HepG2 (cell line): ENCODE measurements around the gene MTHFS. TPM values are rescaled to one million over a fixed set of nuclear protein-coding genes. Genes with fewer than 3 reads are reported as not detected.
A peak's percentile ranks its signal among the peaks of the same experiment; 100 is the strongest.

Experiments used
- BATF2 ChIP-seq: sonication (generic); formaldehyde crosslinking; IDR thresholded peaks from 2 replicates; pipeline ENCODE4 v1.8.0; 2022; ENCODE audit warnings: mild to moderate bottlenecking, missing genetic modification reagents, moderate library complexity
- CREM ChIP-seq, 2 experiments: sonication (generic) in 1 of 2; formaldehyde crosslinking in 1 of 2; IDR thresholded peaks; 2 replicates each; pipeline versions ENCODE4 v1.4.0 to v1.6.1; 2016 to 2020; ENCODE audit warnings: antibody characterized with exemption in 1 of 2, mild to moderate bottlenecking in 1 of 2, missing genetic modification reagents in 1 of 2
- KDM4B ChIP-seq: sonication (generic); formaldehyde crosslinking; IDR thresholded peaks from 2 replicates; pipeline ENCODE4 v1.4.0; 2020; ENCODE audit warnings: missing genetic modification reagents
- KMT2B ChIP-seq: IDR thresholded peaks from 2 replicates; pipeline ENCODE4 v1.6.1; 2016; ENCODE audit warnings: missing genetic modification reagents, missing compliant biosample characterization
- PLSCR1 ChIP-seq: sonication (generic); formaldehyde crosslinking; IDR thresholded peaks from 2 replicates; pipeline ENCODE4 v1.5.0; 2020; ENCODE audit warnings: missing genetic modification reagents, mild to moderate bottlenecking, borderline replicate concordance
- ZBTB10 ChIP-seq: sonication (generic); formaldehyde crosslinking; IDR thresholded peaks from 2 replicates; pipeline ENCODE4 v1.4.0; 2020; ENCODE audit warnings: missing genetic modification reagents, borderline replicate concordance
- ZNF280B ChIP-seq: sonication (generic); formaldehyde crosslinking; IDR thresholded peaks from 2 replicates; pipeline ENCODE4 v1.5.0; 2020; ENCODE audit warnings: missing genetic modification reagents, mild to moderate bottlenecking, borderline replicate concordance
- ZNF329 ChIP-seq: sonication (generic); formaldehyde crosslinking; IDR thresholded peaks from 2 replicates; pipeline ENCODE4 v1.9.0; 2021; ENCODE audit warnings: low read depth, mild to moderate bottlenecking, missing genetic modification reagents
- ZNF331 ChIP-seq: sonication (generic); formaldehyde crosslinking; IDR thresholded peaks from 2 replicates; pipeline ENCODE4 v1.4.0; 2020; ENCODE audit warnings: missing genetic modification reagents
- ZNF619 ChIP-seq: sonication (generic); formaldehyde crosslinking; IDR thresholded peaks from 2 replicates; pipeline ENCODE4 v1.4.0; 2020; ENCODE audit warnings: mild to moderate bottlenecking, missing genetic modification reagents
- ZNF891 ChIP-seq: sonication (generic); formaldehyde crosslinking; IDR thresholded peaks from 2 replicates; pipeline ENCODE4 v1.5.0; 2020; ENCODE audit warnings: mild to moderate bottlenecking, missing genetic modification reagents
- ZSCAN9 ChIP-seq: IDR thresholded peaks from 2 replicates; pipeline ENCODE4 v1.6.1; 2016; ENCODE audit warnings: borderline replicate concordance
- polyA plus RNA-seq, 8 experiments: library from polyadenylated mRNA; depleted of rRNA in 3 of 8; stranded (reverse) in 7 of 8; unstranded in 1 of 8; fragments of >200 nt; fragmentation: Illumina TruSeq in 4 of 8; extraction: Trizol in 4 of 8; gene quantifications; 2 replicates each; pipeline versions ENCODE4 v1.2.1 to v1.2.3, GENCODE V29; 2011 to 2016; ENCODE audit warnings: low read depth in 4 of 8, missing spikeins in 1 of 8, mixed read lengths in 1 of 8; ENCODE audit not compliant: insufficient read depth in 1 of 8
- total RNA-seq, 5 experiments: library from RNA; depleted of rRNA; stranded (reverse); fragments of >200 nt; fragmentation: Illumina TruSeq; extraction: Trizol; gene quantifications; 2 replicates each; pipeline ENCODE4 v1.2.3, GENCODE V29; 2016; ENCODE audit warnings: low read depth in 1 of 5
- TF ChIP-seq, protein P1 (sequence below): sonication (generic); formaldehyde crosslinking; IDR thresholded peaks from 2 replicates; pipeline ENCODE4 v1.5.1; 2020; ENCODE audit warnings: mild to moderate bottlenecking, missing genetic modification reagents, borderline replicate concordance
- TF ChIP-seq, protein P2 (sequence below): sonication (generic); formaldehyde crosslinking; IDR thresholded peaks from 2 replicates; pipeline ENCODE4 v1.5.1; 2020; ENCODE audit warnings: mild to moderate bottlenecking, moderate library complexity, missing genetic modification reagents

MTHFS gene
- total and polyA plus RNA-seq, 2 of the 13 experiments (the other 11 are each of a cell fraction or from before 2014, with no cell fraction given), result 37.0 to 49.7 TPM

GRCh38 chr15:79896634-79897379, at the start of gene MTHFS (continued):
- peak; percentile 82; the same call in 1 of the 2 replicates for TF ChIP-seq PLSCR1 (CRISPR knock-in tag)
- peak; percentile 40; the same call in 1 of the 2 replicates for TF ChIP-seq KDM4B (CRISPR knock-in tag)
- TF ChIP-seq, protein P1, sequence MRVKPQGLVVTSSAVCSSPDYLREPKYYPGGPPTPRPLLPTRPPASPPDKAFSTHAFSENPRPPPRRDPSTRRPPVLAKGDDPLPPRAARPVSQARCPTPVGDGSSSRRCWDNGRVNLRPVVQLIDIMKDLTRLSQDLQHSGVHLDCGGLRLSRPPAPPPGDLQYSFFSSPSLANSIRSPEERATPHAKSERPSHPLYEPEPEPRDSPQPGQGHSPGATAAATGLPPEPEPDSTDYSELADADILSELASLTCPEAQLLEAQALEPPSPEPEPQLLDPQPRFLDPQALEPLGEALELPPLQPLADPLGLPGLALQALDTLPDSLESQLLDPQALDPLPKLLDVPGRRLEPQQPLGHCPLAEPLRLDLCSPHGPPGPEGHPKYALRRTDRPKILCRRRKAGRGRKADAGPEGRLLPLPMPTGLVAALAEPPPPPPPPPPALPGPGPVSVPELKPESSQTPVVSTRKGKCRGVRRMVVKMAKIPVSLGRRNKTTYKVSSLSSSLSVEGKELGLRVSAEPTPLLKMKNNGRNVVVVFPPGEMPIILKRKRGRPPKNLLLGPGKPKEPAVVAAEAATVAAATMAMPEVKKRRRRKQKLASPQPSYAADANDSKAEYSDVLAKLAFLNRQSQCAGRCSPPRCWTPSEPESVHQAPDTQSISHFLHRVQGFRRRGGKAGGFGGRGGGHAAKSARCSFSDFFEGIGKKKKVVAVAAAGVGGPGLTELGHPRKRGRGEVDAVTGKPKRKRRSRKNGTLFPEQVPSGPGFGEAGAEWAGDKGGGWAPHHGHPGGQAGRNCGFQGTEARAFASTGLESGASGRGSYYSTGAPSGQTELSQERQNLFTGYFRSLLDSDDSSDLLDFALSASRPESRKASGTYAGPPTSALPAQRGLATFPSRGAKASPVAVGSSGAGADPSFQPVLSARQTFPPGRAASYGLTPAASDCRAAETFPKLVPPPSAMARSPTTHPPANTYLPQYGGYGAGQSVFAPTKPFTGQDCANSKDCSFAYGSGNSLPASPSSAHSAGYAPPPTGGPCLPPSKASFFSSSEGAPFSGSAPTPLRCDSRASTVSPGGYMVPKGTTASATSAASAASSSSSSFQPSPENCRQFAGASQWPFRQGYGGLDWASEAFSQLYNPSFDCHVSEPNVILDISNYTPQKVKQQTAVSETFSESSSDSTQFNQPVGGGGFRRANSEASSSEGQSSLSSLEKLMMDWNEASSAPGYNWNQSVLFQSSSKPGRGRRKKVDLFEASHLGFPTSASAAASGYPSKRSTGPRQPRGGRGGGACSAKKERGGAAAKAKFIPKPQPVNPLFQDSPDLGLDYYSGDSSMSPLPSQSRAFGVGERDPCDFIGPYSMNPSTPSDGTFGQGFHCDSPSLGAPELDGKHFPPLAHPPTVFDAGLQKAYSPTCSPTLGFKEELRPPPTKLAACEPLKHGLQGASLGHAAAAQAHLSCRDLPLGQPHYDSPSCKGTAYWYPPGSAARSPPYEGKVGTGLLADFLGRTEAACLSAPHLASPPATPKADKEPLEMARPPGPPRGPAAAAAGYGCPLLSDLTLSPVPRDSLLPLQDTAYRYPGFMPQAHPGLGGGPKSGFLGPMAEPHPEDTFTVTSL (CRISPR knock-in tag), result peak; percentile 67
- TF ChIP-seq BATF2 (CRISPR knock-in tag), result peak; percentile 97
- peak; percentile 77; the same call in 1 of the 2 replicates for TF ChIP-seq ZNF280B (CRISPR knock-in tag)
- TF ChIP-seq ZNF331, result peak; percentile 69; the same call in 1 of the 2 replicates
- peak; percentile 71; the same call in 1 of the 2 replicates for TF ChIP-seq ZNF891
- TF ChIP-seq ZBTB10 (CRISPR knock-in tag), result peak; percentile 88
- peak; percentile 90 for TF ChIP-seq KMT2B (CRISPR knock-in tag)
- no peak for TF ChIP-seq CREM (IDR thresholded peaks at IDR 0.05)
- TF ChIP-seq CREM (CRISPR knock-in tag; IDR thresholded peaks at IDR 0.05), result peak; percentile 44; the same call in 1 of the 2 replicates
- TF ChIP-seq ZNF619 (CRISPR knock-in tag), result peak; percentile 64
- TF ChIP-seq ZSCAN9 (CRISPR knock-in tag), result peak; percentile 69
- 0 out of 2 replicates have a peak, but pooled peaks have one; percentile 71 for TF ChIP-seq ZNF329 (CRISPR knock-in tag)
- TF ChIP-seq, protein P2, sequence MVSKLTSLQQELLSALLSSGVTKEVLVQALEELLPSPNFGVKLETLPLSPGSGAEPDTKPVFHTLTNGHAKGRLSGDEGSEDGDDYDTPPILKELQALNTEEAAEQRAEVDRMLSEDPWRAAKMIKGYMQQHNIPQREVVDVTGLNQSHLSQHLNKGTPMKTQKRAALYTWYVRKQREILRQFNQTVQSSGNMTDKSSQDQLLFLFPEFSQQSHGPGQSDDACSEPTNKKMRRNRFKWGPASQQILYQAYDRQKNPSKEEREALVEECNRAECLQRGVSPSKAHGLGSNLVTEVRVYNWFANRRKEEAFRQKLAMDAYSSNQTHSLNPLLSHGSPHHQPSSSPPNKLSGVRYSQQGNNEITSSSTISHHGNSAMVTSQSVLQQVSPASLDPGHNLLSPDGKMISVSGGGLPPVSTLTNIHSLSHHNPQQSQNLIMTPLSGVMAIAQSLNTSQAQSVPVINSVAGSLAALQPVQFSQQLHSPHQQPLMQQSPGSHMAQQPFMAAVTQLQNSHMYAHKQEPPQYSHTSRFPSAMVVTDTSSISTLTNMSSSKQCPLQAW (CRISPR knock-in tag), result peak; percentile 74
